ENCODE results near the gene LINGO1.

LINGO1 gene

GRCh38 chr15:77632534-77633133 lies at the start of gene LINGO1:
Gene LINGO1, minus strand, starts transcription at chr15:77632912. Its CDS starts 597 bp downstream, at chr15:77632315.
- no peak for TF ChIP-seq GATA2 (IDR thresholded peaks at IDR 0.05; ENCODE audit: low read depth, low read length)
- TF ChIP-seq GATA3 (IDR thresholded peaks at IDR 0.05; ENCODE audit: low read depth, low read length), result no peak

DNA sequence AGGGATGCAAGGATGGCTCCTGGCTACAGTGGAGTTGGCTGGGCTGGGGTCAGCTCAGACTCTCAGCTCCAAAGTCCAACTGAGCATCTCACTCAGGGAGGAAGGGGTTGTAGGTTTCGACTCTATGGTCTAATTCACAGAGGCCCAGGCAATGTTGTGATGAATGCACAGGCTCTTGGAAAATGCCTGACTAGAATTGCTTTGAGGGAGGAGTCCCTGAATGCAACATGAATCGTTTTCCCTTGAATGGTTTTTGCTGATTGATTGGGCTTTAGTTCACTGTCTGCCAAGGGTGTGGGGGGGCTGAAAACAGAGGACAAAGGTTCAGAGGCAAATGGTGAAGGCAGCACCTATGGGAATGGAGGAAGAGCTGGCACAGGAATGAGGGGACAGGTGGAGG lies 48.6 kb upstream of the LINGO1 start:
- no peak for TF ChIP-seq GATA2 (IDR thresholded peaks at IDR 0.05; ENCODE audit: low read depth, low read length)
- TF ChIP-seq GATA3 (IDR thresholded peaks at IDR 0.05; ENCODE audit: low read depth, low read length), result no peak

DNA sequence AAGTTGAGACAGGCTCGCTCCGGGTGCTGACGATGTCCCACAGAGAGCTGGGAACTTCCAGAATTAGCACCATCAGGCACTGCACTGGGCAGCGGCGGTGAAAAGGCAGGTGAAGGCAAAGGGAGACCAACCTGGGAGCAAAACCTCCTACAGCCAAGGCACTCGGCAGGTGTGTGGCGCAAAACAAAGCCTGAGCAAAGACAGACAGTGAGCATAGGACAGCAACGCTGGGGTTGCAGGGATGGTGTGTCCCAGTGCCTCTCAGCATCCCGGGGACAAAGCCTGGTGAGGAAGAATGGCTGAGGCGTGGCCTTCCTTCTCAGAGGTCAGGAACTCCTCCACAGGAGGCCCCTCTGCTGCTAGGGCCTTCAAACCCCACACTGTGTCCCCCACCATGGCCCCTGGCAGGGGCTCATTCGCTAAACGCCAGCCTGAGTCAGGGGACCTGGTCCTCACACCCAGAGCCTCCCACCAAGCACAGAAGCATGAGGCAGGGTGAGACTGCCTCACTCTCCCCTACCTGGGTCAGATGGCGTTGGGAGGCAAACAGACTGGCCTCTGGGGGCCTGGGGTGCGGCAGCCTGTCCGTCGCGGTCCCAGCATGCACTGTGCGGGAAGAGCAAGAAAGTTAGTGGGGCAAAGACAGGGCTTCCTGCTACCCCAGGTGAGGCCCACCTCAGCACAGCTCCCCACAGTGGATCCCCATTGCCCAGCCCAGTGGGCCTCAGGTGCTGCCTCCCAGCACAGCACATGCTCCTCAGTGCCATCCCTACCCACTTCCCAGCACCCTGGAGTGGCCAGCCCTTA lies 44.1 kb upstream of the LINGO1 start:
- TF ChIP-seq GATA2 (IDR thresholded peaks at IDR 0.05; ENCODE audit: low read depth, low read length), result no peak
- no peak for TF ChIP-seq GATA3 (IDR thresholded peaks at IDR 0.05; ENCODE audit: low read depth, low read length)

- no peak for TF ChIP-seq GATA3 (IDR thresholded peaks at IDR 0.05; ENCODE audit: low read depth, low read length)
- TF ChIP-seq GATA2 (IDR thresholded peaks at IDR 0.05; ENCODE audit: low read depth, low read length), result no peak
These were observed 43.2 kb upstream of the LINGO1 start for GRCh38 chr15:77675806-77676415.

DNA sequence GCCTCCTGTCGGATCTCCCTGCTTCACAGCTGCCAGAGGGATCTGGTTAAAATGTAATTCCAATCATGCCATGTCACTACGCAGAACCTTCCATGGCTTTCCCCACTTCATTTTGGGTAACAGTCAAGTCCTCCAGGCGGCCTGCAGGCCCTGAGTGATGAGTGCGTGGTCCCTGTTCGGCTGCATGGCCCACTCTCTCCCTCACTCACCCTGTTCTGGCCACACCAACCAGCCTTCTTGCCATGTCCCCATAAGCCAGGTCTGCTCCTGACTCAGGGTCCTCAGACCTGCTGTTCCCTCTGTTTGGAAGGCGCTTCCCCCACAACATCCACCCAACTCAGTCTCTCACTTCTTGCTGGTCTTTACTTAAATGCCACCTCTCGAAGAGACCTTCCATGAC lies 41.6 kb upstream of the LINGO1 start:
- TF ChIP-seq GATA3 (IDR thresholded peaks at IDR 0.05; ENCODE audit: low read depth, low read length) (no peak), GATA2 (IDR thresholded peaks at IDR 0.05; ENCODE audit: low read depth, low read length) (no peak)

DNA sequence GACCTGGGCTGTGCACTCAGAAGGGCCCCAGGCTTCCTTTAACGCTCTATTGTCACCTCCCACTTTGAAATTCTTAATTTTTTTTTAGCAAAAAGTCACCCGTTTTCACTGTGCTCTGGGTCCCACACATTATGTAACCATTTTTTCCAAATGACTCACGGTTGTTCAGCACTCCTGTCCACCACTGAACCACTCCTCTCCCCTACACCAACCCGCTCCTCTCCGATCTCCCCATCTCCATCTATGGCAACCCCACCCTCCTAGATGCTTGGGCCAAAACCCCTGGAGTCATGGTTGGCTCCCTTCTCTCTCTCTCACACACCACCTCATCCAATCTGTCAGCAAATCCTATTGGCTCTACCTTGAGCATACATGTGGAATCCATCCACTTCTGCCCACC lies 41.2 kb upstream of the LINGO1 start:
- TF ChIP-seq GATA2 (IDR thresholded peaks at IDR 0.05; ENCODE audit: low read depth, low read length), result no peak
- no peak for TF ChIP-seq GATA3 (IDR thresholded peaks at IDR 0.05; ENCODE audit: low read depth, low read length)

DNA sequence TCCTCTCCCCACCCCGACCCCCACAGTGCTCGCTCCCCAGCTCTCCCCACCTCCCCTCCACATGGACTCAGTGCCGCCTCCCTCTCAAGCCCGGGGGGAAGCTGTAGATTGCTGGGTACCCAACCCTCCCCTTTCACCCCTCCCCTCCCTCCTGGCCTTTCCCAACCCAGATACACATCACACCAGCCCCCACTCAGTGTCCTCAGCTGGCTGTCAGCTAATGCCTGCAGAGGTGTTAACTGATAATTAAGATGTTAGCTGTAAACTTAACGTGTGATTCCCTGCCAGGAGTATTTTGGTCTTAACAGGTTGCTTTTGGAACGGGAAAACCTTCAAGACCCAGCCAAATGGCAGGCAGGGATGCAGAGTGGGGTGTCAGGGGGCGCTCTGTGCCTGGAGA lies 39.4 kb upstream of the LINGO1 start:
- TF ChIP-seq GATA3 (IDR thresholded peaks at IDR 0.05; ENCODE audit: low read depth, low read length) (no peak), GATA2 (IDR thresholded peaks at IDR 0.05; ENCODE audit: low read depth, low read length) (no peak)

GRCh38 chr15:77671362-77672056 lies 38.8 kb upstream of the LINGO1 start:
- TF ChIP-seq GATA3 (IDR thresholded peaks at IDR 0.05; ENCODE audit: low read depth, low read length), result no peak
- no peak for TF ChIP-seq GATA2 (IDR thresholded peaks at IDR 0.05; ENCODE audit: low read depth, low read length)

DNA sequence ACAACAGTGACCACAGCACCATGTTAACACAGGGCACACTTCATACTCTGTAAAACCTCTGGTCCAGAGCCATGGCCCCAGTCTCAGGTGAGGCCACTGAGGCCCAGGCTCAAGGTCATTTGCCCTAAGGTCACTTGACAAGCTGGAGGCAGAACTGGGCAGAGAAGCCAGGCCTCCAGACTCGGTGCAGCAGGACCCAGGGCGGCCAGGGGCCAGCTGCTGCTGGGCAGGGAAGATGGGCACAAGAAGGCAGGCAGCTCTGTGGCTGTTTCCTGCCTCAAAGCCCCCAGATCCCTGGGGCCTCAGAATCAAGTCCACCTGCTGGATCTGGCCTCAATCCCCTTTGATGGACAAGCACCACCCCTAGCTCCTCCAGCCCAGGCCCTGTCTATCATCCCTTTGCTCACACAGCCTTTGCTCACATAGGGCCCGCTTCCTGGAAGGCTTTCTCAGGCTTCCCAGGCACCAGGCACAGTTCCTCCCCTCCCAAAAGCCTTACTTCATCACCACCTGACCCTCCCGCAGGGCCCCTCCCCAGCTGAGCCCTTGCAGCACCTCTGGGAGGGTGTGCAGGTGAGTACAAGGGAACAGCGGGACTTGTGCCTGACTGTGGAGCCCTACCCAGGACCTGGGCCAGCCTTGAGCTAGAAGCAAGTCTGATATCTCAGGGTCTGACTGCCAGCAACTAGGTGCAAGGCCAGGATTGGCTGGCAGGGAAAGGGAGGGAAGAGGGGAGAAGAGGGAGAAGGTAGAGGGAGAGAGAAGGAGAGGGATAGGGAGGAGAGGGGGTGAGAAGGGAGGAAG lies 38.0 kb upstream of the LINGO1 start:
- TF ChIP-seq GATA2 (IDR thresholded peaks at IDR 0.05; ENCODE audit: low read depth, low read length) (no peak), GATA3 (IDR thresholded peaks at IDR 0.05; ENCODE audit: low read depth, low read length) (no peak)

DNA sequence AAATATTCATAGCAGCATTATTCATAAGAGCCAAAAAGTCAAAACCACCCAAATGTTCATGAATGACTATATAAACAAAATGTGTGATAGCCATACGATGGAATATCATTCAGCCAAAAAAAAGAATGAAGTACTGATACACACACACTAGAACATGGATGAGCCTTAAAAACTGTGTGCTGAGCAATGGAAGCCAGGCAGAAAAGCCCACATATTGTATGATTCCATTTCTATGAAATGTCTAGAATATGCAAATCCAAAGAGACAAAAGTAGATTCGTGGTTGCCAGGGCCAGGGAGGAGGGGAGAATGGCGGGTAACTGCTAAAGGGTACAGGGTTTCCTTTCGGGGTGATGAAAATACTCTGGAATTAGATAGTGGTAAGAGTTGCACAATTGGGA lies 37.2 kb upstream of the LINGO1 start:
- TF ChIP-seq GATA2 (IDR thresholded peaks at IDR 0.05; ENCODE audit: low read depth, low read length), result no peak
- no peak for TF ChIP-seq GATA3 (IDR thresholded peaks at IDR 0.05; ENCODE audit: low read depth, low read length)

GRCh38 chr15:77667338-77668234 lies 34.9 kb upstream of the LINGO1 start:
- no peak for TF ChIP-seq GATA2 (IDR thresholded peaks at IDR 0.05; ENCODE audit: low read depth, low read length)
- TF ChIP-seq GATA3 (IDR thresholded peaks at IDR 0.05; ENCODE audit: low read depth, low read length), result no peak

GRCh38 chr15:77666296-77666660 lies 33.6 kb upstream of the LINGO1 start:
- no peak for TF ChIP-seq GATA2 (IDR thresholded peaks at IDR 0.05; ENCODE audit: low read depth, low read length)
- TF ChIP-seq GATA3 (IDR thresholded peaks at IDR 0.05; ENCODE audit: low read depth, low read length), result no peak

Measured in SH-SY5Y (cell line).